HuH-7.5 (cell line): ENCODE data around the gene NOL8.

Experiments
- DNase-seq: peaks from one replicate; pipeline ENCODE4 v3.0.0; 2011; ENCODE audit warnings: low spot score

NOL8 gene

DNA sequence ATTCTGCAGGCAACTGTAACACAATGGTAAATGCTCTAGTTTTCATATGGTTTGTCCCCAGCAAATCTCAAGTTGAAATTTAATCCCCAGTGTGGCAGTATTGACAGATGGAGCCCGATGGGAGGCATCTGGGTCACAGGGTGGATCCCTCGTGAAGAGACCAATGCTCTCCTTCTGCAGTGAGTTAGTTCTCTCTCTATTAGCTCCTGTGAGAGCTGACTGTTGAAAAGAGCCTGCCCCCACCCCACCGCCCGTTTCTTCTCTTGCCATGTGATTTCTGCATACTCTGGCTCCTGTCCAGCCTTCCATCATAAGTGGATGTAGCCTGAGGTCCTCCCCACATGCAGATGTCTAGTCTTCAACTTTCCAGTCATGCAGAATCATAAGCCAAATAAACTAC lies 58.7 kb downstream of the NOL8 start:
- no peak for DNase-seq

DNA sequence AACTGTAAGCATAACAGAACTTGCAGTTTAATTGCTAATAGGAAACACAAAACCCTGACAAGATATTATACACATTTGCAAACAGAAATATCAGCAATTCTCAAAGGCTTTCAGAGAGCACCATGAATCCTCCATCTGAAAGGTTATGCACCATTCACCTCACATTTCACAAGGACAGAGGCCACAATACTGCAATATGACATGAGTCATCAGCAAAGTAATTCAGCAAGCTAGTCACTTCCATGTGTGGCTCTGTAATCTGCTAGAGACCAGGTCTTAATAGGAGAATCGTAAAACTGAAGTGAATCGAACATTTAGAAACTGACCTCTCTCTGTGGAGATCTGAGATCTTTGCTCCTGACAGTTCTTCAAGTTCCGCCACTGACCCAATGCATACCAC lies 60.0 kb downstream of the NOL8 start:
- DNase-seq: no peak

DNA sequence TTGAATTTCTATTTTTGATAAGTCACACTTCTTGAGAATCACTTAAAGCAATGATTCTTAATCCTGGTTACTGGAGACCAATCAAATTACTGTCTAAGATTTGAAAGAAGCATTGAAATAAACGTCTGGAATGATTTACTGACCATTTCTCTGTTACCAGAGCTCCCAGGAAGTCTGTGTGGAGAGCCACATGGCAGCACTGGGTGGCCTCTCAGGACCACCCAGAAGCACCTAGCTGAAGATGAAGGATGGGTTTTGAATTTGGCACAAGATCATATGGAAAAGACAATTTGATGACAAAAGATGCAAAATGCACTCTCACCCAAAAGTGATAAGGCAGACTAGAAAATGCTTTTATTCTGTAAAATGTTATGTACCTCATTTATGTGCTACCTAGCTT lies 62.0 kb downstream of the NOL8 start:
- no peak for DNase-seq

GRCh38 chr9:92257327-92257726 lies 67.8 kb downstream of the NOL8 start:
- no peak for DNase-seq

DNA sequence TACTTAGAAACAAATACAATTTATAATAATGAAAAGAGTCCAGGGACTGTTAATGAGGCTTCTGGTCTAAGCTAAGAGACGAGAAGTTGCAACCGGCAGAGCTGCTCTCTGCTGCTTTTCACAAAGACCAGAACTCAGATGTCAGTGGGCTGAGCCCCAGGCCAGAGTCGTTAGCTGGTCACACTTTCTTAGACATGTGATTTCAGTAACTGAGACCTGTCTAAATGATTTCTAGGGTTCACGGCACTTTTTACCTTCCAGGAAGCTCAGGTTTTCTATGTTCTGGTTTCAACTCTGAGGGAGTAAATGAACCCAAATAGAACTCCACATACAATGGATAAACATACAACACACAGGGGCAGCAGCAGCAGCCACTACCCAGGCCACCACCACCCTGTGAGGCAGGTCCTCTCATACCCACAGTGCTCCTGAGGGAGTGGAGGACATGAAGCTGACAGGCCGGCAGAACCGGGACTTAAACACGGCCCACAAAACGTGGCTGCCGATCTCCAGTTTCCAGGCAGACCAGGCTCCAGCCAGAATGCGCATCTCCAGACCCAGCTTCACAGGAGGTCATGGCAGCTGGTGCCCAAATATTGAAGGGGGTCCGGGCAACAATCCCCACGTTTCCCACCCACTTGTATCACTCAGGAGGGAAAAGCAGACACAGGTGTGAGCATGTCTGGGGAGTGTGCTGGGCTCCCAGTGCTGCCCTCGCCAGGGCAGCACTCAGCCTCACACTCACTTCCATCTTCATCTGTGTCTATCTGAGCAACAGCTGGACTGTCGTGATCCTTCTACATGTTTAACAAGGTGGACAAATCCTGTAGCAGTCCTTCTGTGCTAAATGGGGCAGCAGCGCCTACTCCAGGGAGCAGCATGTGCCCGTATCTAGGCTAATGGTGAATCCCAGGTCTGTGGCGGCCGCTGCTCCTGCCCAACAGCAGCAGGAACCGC lies 70.5 kb downstream of the NOL8 start:
- DNase-seq: no peak

- no peak for DNase-seq
These were observed 71.5 kb downstream of the NOL8 start for GRCh38 chr9:92253656-92254055.

- DNase-seq: peak; percentile 50
These were observed 77.2 kb downstream of the NOL8 start for GRCh38 chr9:92247981-92248380.
